GM12801 (cell line): Measurements from ENCODE around the gene TTBK2.

Source experiments
- CTCF ChIP-seq: IDR thresholded peaks from one replicate; pipeline ENCODE4 v1.5.1; 2011; ENCODE audit warnings: control low read depth; ENCODE audit not compliant: insufficient read length; ENCODE audit errors: extremely low read depth

TTBK2 gene

GRCh38 chr15:42694398-42694797 is 226.2 kb downstream of the TTBK2 start:
- TF ChIP-seq CTCF: no peak

GRCh38 chr15:42693942-42694341 is 226.6 kb downstream of the TTBK2 start:
- TF ChIP-seq CTCF: no peak

GRCh38 chr15:42693496-42693895 is 227.1 kb downstream of the TTBK2 start:
- TF ChIP-seq CTCF: no peak

- TF ChIP-seq CTCF: no peak
These were observed 227.6 kb downstream of the TTBK2 start for GRCh38 chr15:42692997-42693396.

- no peak for TF ChIP-seq CTCF
These were observed 228.0 kb downstream of the TTBK2 start for GRCh38 chr15:42692536-42692935.

GRCh38 chr15:42691770-42692169 is 228.8 kb downstream of the TTBK2 start:
- no peak for TF ChIP-seq CTCF

- TF ChIP-seq CTCF: no peak
These were observed 229.3 kb downstream of the TTBK2 start for GRCh38 chr15:42691308-42691707.
